ENCODE results near the gene GPR39.

GPR39 gene

DNA sequence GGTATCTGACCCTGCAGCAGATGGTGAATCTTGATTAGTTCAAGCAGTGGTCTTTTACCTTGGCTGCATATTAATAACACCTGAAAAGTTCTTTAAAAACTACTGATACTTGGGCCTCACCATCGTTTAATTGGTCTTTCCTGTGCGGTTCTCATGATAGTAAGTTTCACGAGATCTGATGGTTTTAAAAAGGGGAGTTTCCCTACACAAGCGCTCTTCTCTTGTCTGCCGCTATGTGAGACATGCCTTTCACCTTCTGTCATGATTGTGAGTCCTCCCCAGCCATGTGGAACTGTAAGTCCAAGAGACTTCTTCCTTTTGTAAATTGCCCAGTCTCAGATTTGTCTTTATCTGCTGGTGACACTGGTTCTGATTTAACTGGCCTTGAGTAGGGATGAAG lies 151.1 kb downstream of the GPR39 start:
- DNase-seq (ENCODE audit: low spot score), result no peak

DNA sequence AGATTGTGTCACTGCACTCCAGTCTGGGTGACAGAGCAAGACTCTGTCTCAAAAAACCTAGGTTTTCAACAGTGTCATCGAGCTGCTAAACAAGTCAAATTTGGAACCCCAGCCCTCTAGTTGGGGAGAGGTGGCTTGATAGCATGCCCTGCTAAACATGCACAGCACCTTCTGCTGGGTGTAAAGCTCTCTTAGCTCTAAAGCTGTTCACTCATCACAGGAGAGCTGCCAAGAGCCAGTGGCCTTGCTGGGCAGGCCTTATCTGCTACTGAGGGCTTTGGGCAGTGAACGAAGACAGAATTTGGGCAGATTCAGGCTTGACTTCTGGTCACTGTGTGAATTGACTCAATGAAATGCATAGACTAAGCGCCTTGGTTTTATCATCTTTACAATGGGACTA lies 152.1 kb downstream of the GPR39 start:
- no peak for DNase-seq (ENCODE audit: low spot score)

DNA sequence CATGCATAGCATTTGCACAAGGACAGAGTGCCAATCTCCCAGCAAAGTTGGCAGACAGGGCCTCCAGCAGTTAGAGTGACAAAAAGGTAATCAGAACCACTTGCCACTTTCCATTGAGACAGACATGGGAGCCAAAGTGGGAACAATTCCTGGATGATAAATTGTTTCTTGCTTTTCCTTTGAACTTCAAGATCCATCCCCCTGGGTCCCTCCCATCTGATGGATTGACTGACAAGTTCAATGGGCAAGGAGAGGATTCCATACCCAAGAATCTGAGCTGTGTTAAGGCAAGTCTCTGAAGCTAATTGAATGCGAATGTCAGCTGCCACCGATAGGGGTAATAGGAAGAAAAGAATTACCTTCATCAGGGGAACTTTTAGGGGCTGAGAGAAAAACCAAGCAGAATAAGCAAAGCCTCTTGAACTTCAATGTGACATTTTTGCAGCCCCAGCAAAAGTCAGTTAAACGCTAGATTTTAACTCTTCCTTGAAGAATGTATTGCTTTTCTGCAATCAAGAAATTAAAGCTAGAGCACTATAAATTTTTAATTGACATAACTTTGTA lies 156.9 kb downstream of the GPR39 start:
- DNase-seq (ENCODE audit: low spot score), result no peak

DNA sequence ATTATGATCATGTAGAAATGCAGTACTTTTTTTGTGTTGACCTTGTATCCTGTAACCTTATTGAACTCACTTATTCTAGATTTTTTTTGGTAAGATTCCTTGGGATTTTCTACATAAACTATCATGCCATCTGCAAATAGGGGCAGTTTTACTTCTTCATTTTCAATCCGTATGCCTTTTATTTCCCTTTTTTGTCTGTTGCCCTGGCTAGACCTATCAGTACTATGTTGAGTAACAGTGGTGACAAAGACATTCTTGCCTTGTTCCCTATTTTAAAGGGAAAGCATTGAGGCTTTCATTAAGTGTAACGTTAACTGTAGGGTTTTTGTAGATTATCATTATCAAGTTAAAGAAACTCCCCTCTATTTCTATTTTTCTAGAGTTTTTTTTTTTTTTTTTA lies 161.1 kb downstream of the GPR39 start:
- no peak for DNase-seq (ENCODE audit: low spot score)

DNA sequence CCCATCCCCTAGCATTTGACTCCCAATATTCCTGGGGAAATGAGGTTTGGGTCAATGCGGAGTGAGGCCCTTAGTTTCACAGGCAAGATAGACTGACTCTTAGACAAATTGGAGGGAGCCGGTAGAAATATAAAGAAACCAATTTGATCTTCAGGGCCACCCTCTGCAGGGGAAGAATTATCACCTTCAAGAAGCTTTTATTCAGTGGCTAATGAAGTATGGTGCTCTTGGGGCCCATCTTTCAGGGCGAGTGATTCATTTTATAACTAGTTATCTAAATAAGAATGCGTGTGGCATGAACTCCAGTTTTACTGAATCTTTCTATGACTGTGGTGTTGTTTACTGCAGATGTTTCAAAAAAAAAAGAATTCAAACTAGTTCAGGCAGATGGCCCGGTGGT lies 165.0 kb downstream of the GPR39 start:
- DNase-seq (ENCODE audit: low spot score), result no peak

DNA sequence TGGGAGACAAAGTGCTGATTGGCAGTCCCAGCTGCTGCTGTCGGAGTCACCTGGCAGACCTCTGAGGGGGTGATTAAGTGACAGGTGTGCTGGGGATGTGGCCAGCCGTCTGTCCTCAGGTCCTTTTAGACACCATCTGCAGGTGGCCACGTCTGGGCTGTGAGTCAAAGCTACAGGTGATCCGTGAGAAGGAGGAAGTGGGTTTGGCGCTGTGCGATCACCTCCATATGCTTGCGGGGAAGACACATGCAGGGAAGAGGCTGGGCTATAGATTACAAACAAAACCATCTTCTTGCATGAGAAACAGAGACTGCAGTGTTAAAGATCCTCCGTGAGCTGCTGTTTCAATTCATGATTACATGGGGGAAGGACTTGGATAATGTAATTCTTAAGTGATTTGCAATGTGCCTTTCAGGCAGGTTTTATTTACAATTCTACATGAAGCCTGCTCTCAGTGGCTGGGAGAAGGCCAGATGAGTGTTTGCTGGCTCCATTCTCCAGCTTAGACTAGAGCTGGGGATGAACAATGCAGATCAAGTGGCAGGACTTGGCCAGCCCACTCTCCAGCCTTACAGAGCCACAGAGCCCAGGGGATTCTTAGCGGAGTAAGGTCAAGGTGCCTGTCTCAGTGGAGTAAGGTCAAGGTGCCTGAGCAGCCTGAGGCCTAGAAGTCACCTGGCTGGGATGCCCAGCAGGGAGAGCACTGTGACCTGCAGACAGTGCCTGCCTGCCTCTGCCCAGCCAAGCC lies 165.6 kb downstream of the GPR39 start:
- no peak for DNase-seq (ENCODE audit: low spot score)

DNA sequence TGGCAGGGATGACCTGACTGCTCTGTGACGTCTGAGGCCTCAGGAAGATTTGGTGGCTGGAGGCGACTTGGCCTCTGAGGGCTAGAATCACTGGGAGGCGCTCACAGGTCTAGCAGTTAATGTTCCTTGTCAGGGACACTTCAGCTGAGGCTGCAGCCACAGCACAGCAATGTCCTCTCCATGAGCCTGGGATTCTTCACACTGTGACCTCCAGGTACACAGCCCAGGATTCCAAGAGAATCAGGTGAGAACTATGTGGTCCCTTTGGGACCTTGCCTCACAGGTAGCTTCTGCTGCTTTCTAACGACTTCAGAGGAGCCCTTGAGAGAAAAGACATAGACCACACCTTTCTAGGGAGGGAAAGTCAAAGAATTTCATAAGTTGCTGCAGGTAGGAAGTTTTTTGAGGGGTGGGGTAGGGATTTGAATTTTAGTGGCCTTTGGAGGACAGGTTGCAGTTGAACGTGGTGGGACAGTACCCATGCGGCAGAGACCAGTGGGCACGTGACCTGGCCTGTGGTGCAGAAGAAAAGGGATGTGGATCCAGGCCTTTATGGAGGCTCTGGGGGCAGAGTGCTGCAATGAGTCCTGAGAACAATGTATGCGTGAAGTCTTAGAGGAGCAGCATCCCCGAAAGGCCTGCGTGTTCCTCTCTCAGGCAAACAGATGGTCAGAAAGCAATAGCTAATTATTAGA lies 167.2 kb downstream of the GPR39 start:
- no peak for DNase-seq (ENCODE audit: low spot score)

DNA sequence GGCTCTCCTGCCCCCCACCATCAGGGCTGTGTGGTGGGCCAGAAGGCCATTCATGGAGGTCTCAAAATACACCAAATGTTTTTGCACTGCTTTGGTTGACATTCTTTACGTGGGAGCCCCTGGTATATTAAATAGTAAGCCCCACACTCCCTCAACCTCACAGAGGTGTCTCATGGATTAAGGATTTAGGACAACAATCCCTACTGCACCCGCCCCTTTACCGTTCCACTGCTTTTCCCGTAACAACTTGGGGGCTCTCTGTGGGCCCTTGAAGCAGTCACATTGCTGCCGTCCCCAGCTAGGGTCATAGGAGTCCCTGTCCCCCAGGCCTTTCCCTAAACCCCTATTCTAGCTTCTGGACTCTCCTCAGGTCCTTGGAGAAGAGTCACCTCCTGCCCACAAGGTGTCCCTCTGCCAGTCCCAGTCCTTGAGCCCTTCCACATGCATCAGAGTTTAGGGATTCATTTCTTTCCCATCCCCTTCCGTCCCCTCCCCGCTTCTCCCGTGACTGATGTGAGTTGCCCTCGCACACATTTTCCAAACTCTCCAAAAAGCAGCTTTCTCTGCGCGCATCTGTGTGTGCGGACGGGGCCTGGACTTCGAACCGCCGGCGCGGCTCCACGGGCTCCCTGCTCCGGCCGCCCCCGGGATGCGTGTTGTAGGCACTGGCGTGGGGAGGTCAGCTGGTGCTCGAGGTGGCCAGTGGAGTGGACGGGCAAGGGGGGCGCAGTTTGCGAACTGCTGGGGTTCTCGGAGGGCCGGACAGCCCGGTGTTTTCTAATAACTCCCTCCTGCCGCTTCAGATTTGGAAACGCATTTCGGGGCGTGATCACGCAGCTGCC lies 168.6 kb downstream of the GPR39 start:
- no peak for DNase-seq (ENCODE audit: low spot score)

DNA sequence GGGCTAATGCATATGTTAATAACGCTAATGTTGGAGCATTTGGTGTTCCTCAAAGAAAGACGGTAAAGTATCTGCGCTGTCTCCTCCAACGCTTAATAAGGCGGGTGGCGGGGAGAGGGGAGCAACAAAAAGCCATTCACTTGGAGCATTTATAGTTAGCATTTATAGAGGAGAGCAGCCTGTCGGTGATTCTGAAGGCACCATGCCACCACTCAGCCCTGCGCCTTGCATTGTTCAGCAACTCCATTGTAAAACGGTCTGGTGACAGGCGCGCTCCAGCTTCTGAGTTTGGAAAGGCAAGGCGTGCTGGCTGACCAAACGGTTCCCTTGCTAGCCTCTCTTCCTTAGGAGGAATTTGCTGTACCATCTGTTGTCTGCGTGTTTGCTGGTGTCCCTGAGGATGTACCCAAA lies 169.5 kb downstream of the GPR39 start:
- no peak for DNase-seq (ENCODE audit: low spot score)

DNA sequence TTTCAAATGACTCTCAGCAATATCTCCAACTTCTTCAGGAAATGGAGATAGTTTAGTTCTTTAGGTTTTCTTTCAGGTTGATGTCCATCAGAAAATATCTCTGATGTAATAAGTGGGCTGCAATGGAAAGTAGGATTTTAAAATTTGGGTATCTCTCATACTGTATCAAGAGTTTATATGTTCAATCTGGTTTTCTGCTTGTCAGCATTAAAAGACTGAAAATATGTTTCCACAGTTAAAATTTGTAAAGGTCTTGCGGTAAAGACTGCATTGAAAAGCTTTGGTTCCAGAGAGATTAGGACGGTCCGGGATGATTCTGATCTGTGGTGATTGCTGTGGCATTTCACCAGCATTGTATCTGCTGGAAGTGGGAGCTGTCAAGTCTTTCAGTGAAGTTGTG lies 170.2 kb downstream of the GPR39 start:
- DNase-seq (ENCODE audit: low spot score), result no peak

DNA sequence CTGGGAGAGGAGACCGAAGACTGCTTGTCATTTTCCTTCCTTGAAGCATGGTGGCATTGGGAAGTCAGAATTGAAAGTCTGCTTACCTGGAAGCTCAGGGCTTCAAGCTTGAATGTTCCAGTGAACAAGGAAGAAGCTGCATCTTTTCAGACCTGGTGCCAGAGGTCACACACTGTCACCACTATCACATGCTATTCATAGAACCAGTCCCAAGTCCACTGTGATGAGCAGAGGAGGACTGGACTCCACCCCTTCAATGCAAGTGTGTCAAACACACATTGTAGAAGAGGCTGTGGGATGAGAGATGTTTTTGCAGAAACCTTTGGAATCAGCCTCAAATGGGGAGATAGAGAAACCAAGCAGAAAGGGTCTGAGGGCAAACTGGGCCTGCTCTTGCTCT lies 172.0 kb downstream of the GPR39 start:
- no peak for DNase-seq (ENCODE audit: low spot score)

DNA sequence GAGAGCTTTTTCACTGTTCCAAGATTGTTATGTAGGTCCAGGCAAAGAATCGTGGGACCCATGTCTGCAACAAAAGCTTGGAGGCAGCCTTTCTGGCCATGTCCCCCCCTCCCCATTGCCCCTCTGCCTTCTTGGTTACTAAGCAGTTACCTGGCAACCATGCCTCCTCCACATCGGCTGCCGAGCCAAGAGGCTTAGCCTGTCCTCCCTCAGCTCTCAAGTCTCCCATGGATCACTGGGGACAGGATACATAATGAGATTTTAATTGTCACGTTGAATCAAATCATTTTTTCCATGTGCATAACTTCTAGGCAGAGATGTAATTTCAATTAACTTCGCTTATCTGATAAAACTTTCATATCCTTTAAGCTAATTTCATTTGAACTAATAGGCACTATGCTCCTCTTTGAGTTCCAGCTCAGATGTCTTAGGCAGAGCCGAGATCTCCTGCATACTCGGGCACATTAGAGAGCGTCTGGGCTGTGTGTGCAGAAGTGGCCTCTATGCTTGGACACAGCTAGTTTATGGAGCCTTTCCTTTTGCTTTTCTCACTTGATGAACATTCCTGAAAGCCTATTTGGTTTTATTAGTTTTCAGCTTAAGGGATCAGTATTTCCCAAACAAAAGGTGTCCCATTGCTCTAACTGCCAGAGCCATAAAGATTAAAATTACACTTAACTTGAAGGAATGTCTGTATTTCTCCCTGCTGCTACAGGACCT lies 172.7 kb downstream of the GPR39 start:
- DNase-seq (ENCODE audit: low spot score), result no peak

DNA sequence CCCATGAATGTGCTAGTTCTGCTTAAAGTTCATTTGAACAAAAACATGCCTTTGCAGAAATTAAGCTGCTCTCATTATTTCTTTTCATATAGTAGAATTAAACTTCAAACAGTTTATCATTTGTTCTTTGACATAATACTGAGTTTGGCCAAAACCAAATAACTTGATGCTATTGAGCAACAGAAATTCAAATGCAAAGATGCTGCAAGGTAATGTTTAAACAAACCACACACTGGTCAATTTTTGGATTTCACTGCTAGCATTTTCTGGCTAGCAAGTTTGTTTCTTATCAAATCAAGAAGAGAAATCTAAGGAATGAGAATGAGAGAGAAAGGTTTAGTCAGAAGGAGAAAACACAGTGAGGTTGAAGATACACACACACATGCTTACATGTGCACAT lies 173.4 kb downstream of the GPR39 start:
- DNase-seq (ENCODE audit: low spot score), result no peak

DNA sequence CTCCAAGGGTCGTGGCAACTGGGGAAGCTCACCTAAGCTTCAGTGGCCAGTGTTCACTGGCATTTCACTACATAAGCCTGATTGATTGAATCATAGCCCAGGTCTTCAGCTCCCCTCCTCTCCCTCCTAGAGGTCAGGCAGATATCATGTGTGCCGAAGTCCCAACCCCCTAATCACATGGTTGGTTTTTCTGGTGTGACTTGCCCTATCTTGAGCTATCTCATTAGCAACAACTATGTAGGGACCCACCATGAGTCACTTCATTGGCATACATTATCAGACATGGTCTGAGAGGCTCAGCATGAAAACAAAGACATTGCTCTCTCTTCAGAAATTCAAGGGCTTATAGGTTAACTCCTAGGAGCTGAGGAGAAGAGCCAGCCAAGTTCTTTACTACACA lies 176.6 kb downstream of the GPR39 start:
- peak; percentile 6 for DNase-seq (ENCODE audit: low spot score)

DNA sequence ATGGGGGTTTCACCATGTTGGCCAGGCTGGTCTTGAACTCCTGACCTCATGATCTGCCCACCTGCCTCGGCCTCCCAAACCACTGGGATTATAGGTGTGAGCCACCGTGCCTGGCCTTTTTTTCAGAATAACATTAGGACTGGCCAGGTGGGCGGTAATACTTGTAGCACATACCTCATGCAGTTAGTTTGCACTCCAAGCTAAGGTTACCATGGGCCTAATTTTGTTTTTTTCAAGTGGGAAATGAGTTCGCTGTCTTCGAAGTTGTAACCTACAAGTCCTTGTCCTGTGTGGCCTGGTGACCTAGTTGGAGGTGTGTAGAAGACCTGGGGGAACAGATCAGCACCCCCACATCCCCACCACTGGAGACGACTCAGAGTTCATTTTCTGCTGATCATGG lies 178.6 kb downstream of the GPR39 start:
- DNase-seq (ENCODE audit: low spot score), result no peak

DNA sequence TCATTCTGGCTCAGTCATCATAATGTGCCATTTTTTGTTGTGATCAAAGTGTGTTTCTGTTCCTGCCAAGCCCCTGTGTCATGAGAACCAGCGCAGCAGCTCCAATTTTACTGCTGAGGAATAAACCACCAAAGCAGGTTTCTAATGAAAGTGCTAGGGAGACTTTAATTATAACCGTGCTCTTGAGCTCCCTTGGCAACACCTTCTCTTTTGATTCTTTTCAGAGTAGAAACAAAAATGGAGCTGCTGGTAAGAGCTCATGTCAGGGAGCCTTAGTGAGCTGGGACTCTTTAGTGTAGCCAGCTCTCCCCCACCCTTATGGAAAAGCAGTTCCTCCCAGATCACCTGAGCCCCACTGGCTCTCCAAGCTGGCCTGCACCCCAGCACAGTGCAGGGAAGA lies 179.1 kb downstream of the GPR39 start:
- no peak for DNase-seq (ENCODE audit: low spot score)

DNA sequence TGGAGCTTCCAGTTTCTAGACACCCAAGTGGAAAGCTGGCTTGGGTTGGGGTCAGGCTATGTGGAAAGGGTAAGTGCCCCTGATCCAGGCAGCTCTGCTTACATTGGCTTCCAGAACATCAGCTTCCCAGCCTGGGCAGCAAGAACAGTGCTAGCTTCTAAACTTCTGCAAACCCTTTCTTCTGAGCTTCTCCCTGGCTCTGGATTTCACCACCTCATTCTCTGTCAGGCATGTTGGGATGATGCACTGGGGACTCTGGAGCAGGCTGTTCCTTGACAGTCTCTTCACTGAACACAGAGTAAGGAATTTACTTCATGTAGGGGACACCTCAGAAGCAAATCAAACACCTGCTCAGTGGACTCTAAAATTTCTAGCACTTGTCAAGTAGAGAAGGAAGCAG lies 180.6 kb downstream of the GPR39 start:
- no peak for DNase-seq (ENCODE audit: low spot score)

DNA sequence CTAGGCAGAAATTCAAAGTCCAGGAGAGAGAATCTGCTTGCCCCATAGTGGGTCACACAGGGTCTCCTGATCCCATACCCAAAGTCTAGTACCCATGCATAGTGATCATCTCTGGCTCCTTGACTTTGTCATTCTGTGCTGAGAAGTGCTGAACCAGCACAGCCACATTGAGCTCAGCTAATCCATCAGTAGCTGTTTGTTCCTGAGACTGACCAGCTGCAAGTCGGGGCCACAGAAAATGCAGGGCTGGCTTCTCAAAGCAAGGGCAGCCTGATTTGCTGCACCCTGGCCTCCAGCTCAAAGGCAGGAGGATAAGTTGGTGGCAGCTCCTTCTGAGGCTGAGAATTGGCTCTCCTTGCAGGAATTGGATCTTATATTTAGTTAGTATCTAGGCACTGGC lies 181.2 kb downstream of the GPR39 start:
- no peak for DNase-seq (ENCODE audit: low spot score)

DNA sequence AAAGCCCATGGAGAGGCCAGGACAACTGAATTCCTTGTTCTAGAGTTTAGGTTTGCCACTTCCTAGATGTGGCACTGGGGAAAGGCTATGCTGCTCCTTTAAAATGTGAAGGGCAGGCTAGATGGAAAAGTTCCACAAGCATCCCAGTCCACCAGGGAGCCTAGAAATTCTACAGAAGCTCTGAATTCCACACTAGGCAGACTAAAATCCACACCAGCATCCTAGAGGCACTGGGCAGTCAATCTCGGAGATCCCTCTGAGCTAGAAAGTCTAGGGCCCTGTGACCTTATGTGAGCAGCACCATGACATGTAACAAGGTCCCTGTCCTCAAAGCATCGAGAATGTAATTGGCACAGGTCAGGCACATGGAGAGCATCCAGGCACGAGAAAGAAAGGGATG lies 181.9 kb downstream of the GPR39 start:
- DNase-seq (ENCODE audit: low spot score), result no peak

DNA sequence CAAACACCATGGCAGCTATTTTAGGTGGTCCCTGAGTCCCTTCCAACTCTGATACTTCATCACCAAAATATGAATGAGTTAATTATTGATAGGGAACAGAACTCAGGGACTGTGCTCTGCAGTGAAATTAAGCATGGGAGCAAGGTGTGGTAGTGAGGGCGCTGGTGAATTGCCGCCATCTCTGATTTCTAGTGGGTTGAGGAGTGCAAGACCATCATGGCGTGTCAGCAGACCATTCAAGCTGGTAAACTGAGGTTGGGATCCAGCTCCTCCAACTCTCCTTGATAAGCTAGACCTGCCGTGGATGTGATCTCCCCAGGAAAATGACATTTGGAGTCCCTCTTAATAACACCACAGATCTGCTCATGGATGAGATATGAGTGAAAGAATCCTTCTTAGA lies 183.0 kb downstream of the GPR39 start:
- no peak for DNase-seq (ENCODE audit: low spot score)

DNA sequence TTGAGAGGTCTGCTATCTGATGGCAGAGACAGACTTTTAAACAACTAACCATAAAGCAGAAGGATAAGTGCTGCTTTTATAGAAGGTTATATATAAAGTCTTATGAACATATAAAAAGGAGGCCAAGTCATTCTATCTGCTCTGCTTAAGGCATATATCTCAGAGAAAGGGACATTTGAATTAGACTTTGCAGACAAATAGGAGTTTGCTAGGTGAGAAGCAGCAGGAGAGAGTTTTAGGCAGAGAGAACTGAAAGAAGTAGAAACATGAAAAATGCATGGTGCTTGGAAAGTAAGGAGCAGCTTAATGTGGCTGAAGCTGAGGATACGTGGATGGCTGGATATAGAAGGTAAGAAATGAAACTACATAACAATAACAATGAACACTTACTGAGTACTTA lies 188.0 kb downstream of the GPR39 start:
- DNase-seq (ENCODE audit: low spot score), result no peak
